ENCODE measurements around the gene SLC25A22.

GRCh38 chr11:788009-788640 lies 10.0 kb downstream of the SLC25A22 start:
- TF ChIP-seq CTCF (IDR thresholded peaks at IDR 0.05; ENCODE audit: insufficient read depth, low read length) (no peak), REST (IDR thresholded peaks at IDR 0.05; ENCODE audit: insufficient replicate concordance, low read depth) (no peak), POLR2AphosphoS5 (IDR thresholded peaks at IDR 0.05; ENCODE audit: low read depth) (no peak)
